IPS-NIHi7 (cell line): Measurements from ENCODE around the gene DUXA.

ENCODE experiments used
- DNase-seq: peaks from one replicate; pipeline ENCODE4 v3.0.0; 2012; ENCODE audit warnings: mixed read lengths; ENCODE audit errors: extremely low spot score

Gene DUXA

GRCh38 chr19:57105976-57106721 lies 61.1 kb downstream of the DUXA start:
- no peak for DNase-seq
